ENCODE results near the gene TRIP6. TPM values are rescaled to one million over a fixed set of nuclear protein-coding genes. Genes with fewer than 3 reads are reported as not detected.
"Not testable (repeated sequence)": the region's sequence is repeated elsewhere in the genome, so short reads cannot be mapped to it uniquely, and the experiment has no call there.

The TRIP6 gene
- total RNA-seq, 1 donor from 2014 or later: 112 TPM

GRCh38 chr7:100839361-100839760 lies 27.8 kb upstream of the TRIP6 start:
- no peak overlapping the region for H3K4me3 ChIP-seq (ENCODE audit: low read depth, low read length)
- TF ChIP-seq CTCF (conservative IDR thresholded peaks at IDR 0.05; ENCODE audit: low read depth, low read length): no peak
- no peak for DNase-seq (ENCODE audit: low read depth)

DNA sequence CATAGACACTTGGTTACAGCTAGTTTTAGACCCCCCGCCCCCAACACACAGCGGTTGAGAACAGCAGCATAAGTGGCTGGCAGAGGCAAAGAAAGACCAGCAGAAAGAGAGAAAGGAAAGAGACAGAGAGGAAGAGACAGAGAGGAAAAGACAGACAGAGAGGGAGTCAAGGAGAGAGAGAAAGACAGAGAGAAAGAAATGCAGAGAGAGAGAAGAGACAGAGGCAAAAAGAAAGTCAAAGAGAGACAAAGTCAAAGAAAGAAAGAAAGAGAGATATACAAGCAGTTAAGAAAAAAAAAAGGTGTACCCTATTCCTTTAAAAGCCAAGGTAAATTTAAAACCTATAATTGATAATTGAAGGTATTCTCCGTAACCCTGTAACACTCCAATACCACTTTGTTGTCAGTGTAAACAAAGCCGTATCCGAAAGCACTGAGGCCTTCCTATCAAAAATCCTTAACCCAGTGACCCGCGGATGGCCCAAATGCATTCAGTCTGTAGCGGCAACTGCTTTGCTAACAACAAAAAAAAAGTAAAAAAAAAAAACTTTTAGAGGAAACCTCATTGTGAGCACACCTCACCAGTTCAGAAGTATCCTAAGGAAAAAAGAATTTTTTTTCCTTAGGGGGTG lies 26.6 kb upstream of the TRIP6 start:
- H3K4me3 ChIP-seq (ENCODE audit: low read depth, low read length): no peak overlapping the region
- DNase-seq (ENCODE audit: low read depth): no peak
- no peak for TF ChIP-seq CTCF (conservative IDR thresholded peaks at IDR 0.05; ENCODE audit: low read depth, low read length)

GRCh38 chr7:100847360-100847759 lies 19.8 kb upstream of the TRIP6 start:
- no peak for TF ChIP-seq CTCF (conservative IDR thresholded peaks at IDR 0.05; ENCODE audit: low read depth, low read length)
- no peak for DNase-seq (ENCODE audit: low read depth)
- no peak overlapping the region for H3K4me3 ChIP-seq (ENCODE audit: low read depth, low read length)

- H3K4me3 ChIP-seq (ENCODE audit: low read depth, low read length): peak within 1 kb of the TSS; percentile 91
- DNase-seq (ENCODE audit: low read depth): no peak
- peak; percentile 94 for TF ChIP-seq CTCF (conservative IDR thresholded peaks at IDR 0.05; ENCODE audit: low read depth, low read length)
Measured at GRCh38 chr7:100852048-100852872, 14.9 kb upstream of the TRIP6 start, which contains the start of gene SLC12A9. SLC12A9 (plus strand) TSS chr7:100852713; CDS start chr7:100854198, 1,485 bp downstream.

GRCh38 chr7:100854146-100854895 lies 12.9 kb upstream of the TRIP6 start:
- DNase-seq (ENCODE audit: low read depth): no peak
- no peak overlapping the region for H3K4me3 ChIP-seq (ENCODE audit: low read depth, low read length)
- no peak for TF ChIP-seq CTCF (conservative IDR thresholded peaks at IDR 0.05; ENCODE audit: low read depth, low read length)

- not testable (repeated sequence) for H3K4me3 ChIP-seq (ENCODE audit: low read depth, low read length); DNase-seq (ENCODE audit: low read depth)
Measured at GRCh38 chr7:100854899-100855298, 12.3 kb upstream of the TRIP6 start.

DNA sequence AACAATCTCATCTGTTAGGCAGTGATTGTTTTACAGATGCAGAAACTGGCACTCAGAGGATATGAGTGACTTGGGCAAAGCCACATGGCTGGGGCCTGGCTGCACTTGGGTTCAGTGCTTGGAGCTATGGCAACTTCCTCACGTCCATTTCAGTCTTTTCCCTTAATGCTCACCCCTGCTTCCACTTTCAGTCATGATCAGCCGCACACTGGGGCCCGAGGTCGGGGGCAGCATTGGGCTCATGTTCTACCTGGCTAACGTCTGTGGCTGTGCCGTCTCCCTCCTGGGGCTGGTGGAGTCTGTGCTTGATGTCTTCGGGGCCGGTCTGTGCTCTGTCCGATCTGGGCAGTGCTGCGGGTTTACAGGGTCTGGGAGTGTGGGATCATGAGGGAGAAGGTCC lies 11.7 kb upstream of the TRIP6 start:
- DNase-seq (ENCODE audit: low read depth): no peak
- H3K4me3 ChIP-seq (ENCODE audit: low read depth, low read length): no peak overlapping the region
- TF ChIP-seq CTCF (conservative IDR thresholded peaks at IDR 0.05; ENCODE audit: low read depth, low read length): no peak

Measured in epithelial cell of proximal tubule (primary cell).